ENCODE measurements around the gene PCGF1.
"Not testable (repeated sequence)": the region's sequence is repeated elsewhere in the genome, so short reads cannot be mapped to it uniquely, and the experiment has no call there.

Gene PCGF1

GRCh38 chr2:74472086-74472944 lies 35.2 kb downstream of the PCGF1 start, which contains the start of gene MRPL53:
Gene MRPL53, minus strand, starts transcription at chr2:74472680. Its CDS starts 20 bp downstream, at chr2:74472660.
- H3K4me3 Mint-ChIP-seq: peak within 1 kb of the TSS; percentile 96
- H3K27ac Mint-ChIP-seq: peak within 1 kb of the TSS; percentile 97
- peaks cover 46% of the 10 kb centered on the region for H3K36me3 Mint-ChIP-seq (ENCODE audit: low read depth)
- H3K4me1 Mint-ChIP-seq (ENCODE audit: low read depth): peaks cover 37% of the 10 kb centered on the region
- no peaks in the 10 kb centered on the region for H3K9me3 Mint-ChIP-seq
- intact Hi-C loops (cut with micrococcal nuclease): loop anchor here (1.0 kb wide), 2 partner anchors 10 to 14 kb away; partner anchors contain the start of genes CCDC142 and WBP1
- H3K27me3 Mint-ChIP-seq: no peaks in the 10 kb centered on the region

DNA sequence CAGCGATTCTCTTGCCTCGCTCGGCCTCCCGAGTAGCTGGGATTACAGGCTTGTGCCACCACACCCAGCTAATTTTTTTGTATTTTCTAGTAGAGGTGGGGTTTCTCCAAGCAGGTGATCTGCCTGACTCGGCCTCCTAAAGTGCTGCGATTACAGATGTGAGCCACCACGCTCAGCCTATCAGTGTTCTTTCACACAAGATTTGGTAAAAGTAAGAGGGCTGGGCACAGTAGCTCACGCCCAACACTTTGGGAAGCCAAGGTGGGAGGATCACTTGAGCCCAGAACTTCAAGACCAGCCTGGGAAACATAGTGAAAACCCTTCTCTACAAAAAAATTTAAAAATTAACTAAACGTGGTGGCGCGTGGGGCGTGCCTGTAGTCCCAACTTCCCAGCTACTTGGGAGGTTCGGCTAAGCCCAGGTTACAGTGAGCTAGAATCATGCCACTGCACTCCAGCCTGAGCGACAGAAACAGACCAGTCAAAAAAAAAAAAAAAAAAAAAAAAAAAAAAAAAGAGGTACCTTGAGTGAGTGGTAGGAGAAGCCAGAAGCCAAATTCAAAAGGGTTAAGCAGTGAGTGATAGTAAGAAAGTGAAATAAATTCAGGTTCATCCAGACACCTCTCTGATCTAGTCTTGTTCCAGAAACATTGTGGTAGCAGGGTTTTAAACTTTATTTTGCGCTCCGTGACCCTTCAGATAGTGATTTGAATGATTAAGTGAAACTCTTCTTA lies 36.0 kb downstream of the PCGF1 start:
- H3K27ac Mint-ChIP-seq: peak overlapping the region; percentile 97
- H3K4me3 Mint-ChIP-seq: peak overlapping the region; percentile 96
- H3K9me3 Mint-ChIP-seq: no peaks in the 10 kb centered on the region
- intact Hi-C loops (cut with micrococcal nuclease): loop anchor here (1.0 kb wide), 2 partner anchors 11 to 13 kb away; partner anchors contain the start of genes CCDC142 and WBP1
- peaks cover 29% of the 10 kb centered on the region for H3K4me1 Mint-ChIP-seq (ENCODE audit: low read depth)
- H3K27me3 Mint-ChIP-seq: no peaks in the 10 kb centered on the region
- H3K36me3 Mint-ChIP-seq (ENCODE audit: low read depth): peaks cover 44% of the 10 kb centered on the region

- intact Hi-C loops (cut with micrococcal nuclease); H3K27me3 Mint-ChIP-seq; H3K9me3 Mint-ChIP-seq; H3K4me3 Mint-ChIP-seq: not testable (repeated sequence)
- H3K36me3 Mint-ChIP-seq (ENCODE audit: low read depth): peaks cover 41% of the 10 kb centered on the region
- peak overlapping the region; percentile 97 for H3K27ac Mint-ChIP-seq
- H3K4me1 Mint-ChIP-seq (ENCODE audit: low read depth): peaks cover 29% of the 10 kb centered on the region
Measured at GRCh38 chr2:74470742-74471141, 36.8 kb downstream of the PCGF1 start.

GRCh38 chr2:74464406-74464805 lies 43.1 kb downstream of the PCGF1 start:
- no peaks in the 10 kb centered on the region for H3K9me3 Mint-ChIP-seq
- H3K27ac Mint-ChIP-seq: peak overlapping the region; percentile 98
- H3K36me3 Mint-ChIP-seq (ENCODE audit: low read depth): peaks cover 48% of the 10 kb centered on the region
- peaks cover 29% of the 10 kb centered on the region for H3K4me1 Mint-ChIP-seq (ENCODE audit: low read depth)
- H3K27me3 Mint-ChIP-seq: no peaks in the 10 kb centered on the region
- intact Hi-C loops (cut with micrococcal nuclease): no loop called here
- H3K4me3 Mint-ChIP-seq: peak overlapping the region; percentile 98

GRCh38 chr2:74462786-74463105 lies 44.7 kb downstream of the PCGF1 start:
- intact Hi-C loops (cut with micrococcal nuclease): no loop called here
- H3K27ac Mint-ChIP-seq: no peak overlapping the region
- peaks cover 58% of the 10 kb centered on the region for H3K36me3 Mint-ChIP-seq (ENCODE audit: low read depth)
- peaks cover 39% of the 10 kb centered on the region for H3K4me1 Mint-ChIP-seq (ENCODE audit: low read depth)
- H3K4me3 Mint-ChIP-seq: no peak overlapping the region
- no peaks in the 10 kb centered on the region for H3K27me3 Mint-ChIP-seq
- H3K9me3 Mint-ChIP-seq: no peaks in the 10 kb centered on the region

- Mint-ChIP-seq H3K27ac (no peak overlapping the region), H3K4me3 (no peak overlapping the region), H3K27me3 (no peaks in the 10 kb centered on the region), H3K9me3 (no peaks in the 10 kb centered on the region), H3K36me3 (ENCODE audit: low read depth) (peaks cover 63% of the 10 kb centered on the region), H3K4me1 (ENCODE audit: low read depth) (peaks cover 44% of the 10 kb centered on the region)
- intact Hi-C loops (cut with micrococcal nuclease): no loop called here
Measured at GRCh38 chr2:74462054-74462785, 45.3 kb downstream of the PCGF1 start.

- peaks cover 52% of the 10 kb centered on the region for H3K4me1 Mint-ChIP-seq (ENCODE audit: low read depth)
Measured at GRCh38 chr2:74461187-74462053, 46.1 kb downstream of the PCGF1 start.

GRCh38 chr2:74460187-74460586 lies 47.3 kb downstream of the PCGF1 start:
- Mint-ChIP-seq H3K27ac (peak overlapping the region; percentile 41), H3K4me1 (ENCODE audit: low read depth) (peaks cover 65% of the 10 kb centered on the region), H3K36me3 (ENCODE audit: low read depth) (peaks cover 79% of the 10 kb centered on the region)
- H3K4me3 Mint-ChIP-seq; H3K27me3 Mint-ChIP-seq; intact Hi-C loops (cut with micrococcal nuclease); H3K9me3 Mint-ChIP-seq: not testable (repeated sequence)

More at GRCh38 chr2:74461187-74462053, 46.1 kb downstream of the PCGF1 start:
- no peaks in the 10 kb centered on the region for H3K27me3 Mint-ChIP-seq
- no peak overlapping the region for H3K27ac Mint-ChIP-seq
- intact Hi-C loops (cut with micrococcal nuclease): no loop called here
- peaks cover 71% of the 10 kb centered on the region for H3K36me3 Mint-ChIP-seq (ENCODE audit: low read depth)
- no peak overlapping the region for H3K4me3 Mint-ChIP-seq
- no peaks in the 10 kb centered on the region for H3K9me3 Mint-ChIP-seq

- H3K9me3 Mint-ChIP-seq; intact Hi-C loops (cut with micrococcal nuclease); H3K27me3 Mint-ChIP-seq: not testable (repeated sequence)
- Mint-ChIP-seq H3K36me3 (ENCODE audit: low read depth) (peaks cover 78% of the 10 kb centered on the region), H3K4me1 (ENCODE audit: low read depth) (peaks cover 68% of the 10 kb centered on the region), H3K4me3 (peak overlapping the region; percentile 35), H3K27ac (peak overlapping the region; percentile 41)
Measured at GRCh38 chr2:74459503-74460118, 47.9 kb downstream of the PCGF1 start.

- intact Hi-C loops (cut with micrococcal nuclease): loop anchor here (1.0 kb wide), 1 partner anchor 13 kb away; the partner anchor contains the start of gene MRPL53
- Mint-ChIP-seq H3K27ac (peak overlapping the region; percentile 94), H3K4me3 (peak overlapping the region; percentile 85), H3K4me1 (ENCODE audit: low read depth) (peaks cover 66% of the 10 kb centered on the region), H3K36me3 (ENCODE audit: low read depth) (peaks cover 75% of the 10 kb centered on the region), H3K27me3 (no peaks in the 10 kb centered on the region), H3K9me3 (no peaks in the 10 kb centered on the region)
Measured at GRCh38 chr2:74458938-74459363, 48.5 kb downstream of the PCGF1 start.

GRCh38 chr2:74458132-74458937 lies 49.2 kb downstream of the PCGF1 start, which contains the start of gene WBP1:
Gene WBP1, plus strand, starts transcription at chr2:74458438. Its CDS starts 165 bp downstream, at chr2:74458603.
- Mint-ChIP-seq H3K27me3 (no peaks in the 10 kb centered on the region), H3K4me3 (peak within 1 kb of the TSS; percentile 85), H3K4me1 (ENCODE audit: low read depth) (peaks cover 60% of the 10 kb centered on the region), H3K36me3 (ENCODE audit: low read depth) (peaks cover 75% of the 10 kb centered on the region), H3K27ac (peak within 1 kb of the TSS; percentile 94), H3K9me3 (no peaks in the 10 kb centered on the region)
- intact Hi-C loops (cut with micrococcal nuclease): loop anchor here (1.0 kb wide), 1 partner anchor 14 kb away; the partner anchor contains the start of gene MRPL53

All from dendritic cell treated with granulocyte-macrophage colony-stimulating factor and Interleukin-4, amounts not matched to agents 40 ng/mL and 50 ng/mL, for 4 days (primary cell).